Fibroblast of lung (primary cell): ENCODE data around the gene SLC44A1. TPM values are rescaled to one million over a fixed set of nuclear protein-coding genes. Genes with fewer than 3 reads are reported as not detected.
A peak's percentile ranks its signal among the peaks of the same experiment; 100 is the strongest.

ENCODE experiments used
- DNase-seq, 2 donors: peaks; one replicate each; pipeline versions ENCODE4 v3.0.0 to v3.0.0-alpha.2; 2010; ENCODE audit warnings: low read depth in 2 of 2
- H2AFZ ChIP-seq: 2 replicates; pipeline ENCODE4 v1.5.1; 2012; ENCODE audit warnings: low read length, control low read depth, inconsistent platforms
- H3K27ac ChIP-seq: 2 replicates; pipeline ENCODE4 v1.5.1; 2011; ENCODE audit warnings: low read length, control low read depth; ENCODE audit not compliant: insufficient read depth
- H3K27me3 ChIP-seq: 2 replicates; pipeline ENCODE4 v1.5.1; 2011; ENCODE audit warnings: mild to moderate bottlenecking, low read length; ENCODE audit not compliant: control insufficient read depth, insufficient read depth
- H3K36me3 ChIP-seq: 2 replicates; pipeline ENCODE4 v1.5.1; 2011; ENCODE audit warnings: low read length; ENCODE audit not compliant: control insufficient read depth, insufficient read depth
- H3K4me1 ChIP-seq: 2 replicates; pipeline ENCODE4 v1.5.1; 2011; ENCODE audit warnings: low read length; ENCODE audit not compliant: control insufficient read depth, insufficient read depth; ENCODE audit errors: extremely low read depth
- H3K4me2 ChIP-seq: 2 replicates; pipeline ENCODE4 v1.5.1; 2011; ENCODE audit warnings: low read length, control low read depth; ENCODE audit not compliant: insufficient read depth; ENCODE audit errors: extremely low read depth
- H3K4me3 ChIP-seq, 4 experiments: fragments of 200-600 bp in 1 of 4; sonication (generic) in 1 of 4; replicated peaks in 1 of 4; 2 replicates each; pipeline ENCODE4 v1.5.1; 2011 to 2016; ENCODE audit warnings: low read length in 4 of 4, low read depth in 3 of 4, mild to moderate bottlenecking in 3 of 4, control low read depth in 2 of 4, inconsistent platforms in 1 of 4, mixed read lengths in 1 of 4; ENCODE audit not compliant: insufficient read depth in 1 of 4; ENCODE audit errors: control extremely low read depth in 1 of 4
- H3K79me2 ChIP-seq: 2 replicates; pipeline ENCODE4 v1.5.1; 2012; ENCODE audit warnings: mild to moderate bottlenecking, low read length, inconsistent platforms; ENCODE audit not compliant: control insufficient read depth, insufficient read depth
- H3K9ac ChIP-seq: 2 replicates; pipeline ENCODE4 v1.5.1; 2011; ENCODE audit warnings: mild to moderate bottlenecking, low read length, control low read depth; ENCODE audit not compliant: insufficient read depth
- H3K9me3 ChIP-seq: 2 replicates; pipeline ENCODE4 v1.5.1; 2012; ENCODE audit warnings: low read depth, low read length; ENCODE audit not compliant: control insufficient read depth, insufficient read depth
- H4K20me1 ChIP-seq: 2 replicates; pipeline ENCODE4 v1.5.1; 2011; ENCODE audit warnings: low read length; ENCODE audit not compliant: control insufficient read depth, insufficient read depth; ENCODE audit errors: extremely low read depth
- EZH2 ChIP-seq: IDR thresholded peaks from 2 replicates; pipeline ENCODE4 v1.5.1; 2012; ENCODE audit warnings: low read length, control low read depth, mild to moderate bottlenecking; ENCODE audit errors: missing control alignments
- polyA plus RNA-seq, 2 donors: library from polyadenylated mRNA; depleted of rRNA in 1 of 2; stranded (reverse) in 1 of 2; unstranded in 1 of 2; fragments of >200 nt; gene quantifications; 2 replicates each; pipeline ENCODE4 v1.2.1, GENCODE V29; 2011 to 2012; ENCODE audit warnings: missing spikeins in 1 of 2
- total RNA-seq: library from RNA; depleted of rRNA; stranded (reverse); fragments of >200 nt; gene quantifications from 2 replicates; pipeline ENCODE4 v1.2.1, GENCODE V29; 2014
- TF ChIP-seq, protein P1 (sequence below), 2 donors: IDR thresholded peaks in 1 of 2; conservative IDR thresholded peaks in 1 of 2; 1 replicate in 1 of 2; 2 replicates in 1 of 2; pipeline ENCODE4 v1.5.1; 2011 to 2012; ENCODE audit warnings: low read length in 2 of 2, control low read depth in 1 of 2, inconsistent platforms in 1 of 2, low read depth in 1 of 2, mild to moderate bottlenecking in 1 of 2

SLC44A1 gene
- total and polyA plus RNA-seq, 2 donors (not counting 1 experiment from before 2014, with no cell fraction given), result 35.9 to 54.2 TPM

DNA sequence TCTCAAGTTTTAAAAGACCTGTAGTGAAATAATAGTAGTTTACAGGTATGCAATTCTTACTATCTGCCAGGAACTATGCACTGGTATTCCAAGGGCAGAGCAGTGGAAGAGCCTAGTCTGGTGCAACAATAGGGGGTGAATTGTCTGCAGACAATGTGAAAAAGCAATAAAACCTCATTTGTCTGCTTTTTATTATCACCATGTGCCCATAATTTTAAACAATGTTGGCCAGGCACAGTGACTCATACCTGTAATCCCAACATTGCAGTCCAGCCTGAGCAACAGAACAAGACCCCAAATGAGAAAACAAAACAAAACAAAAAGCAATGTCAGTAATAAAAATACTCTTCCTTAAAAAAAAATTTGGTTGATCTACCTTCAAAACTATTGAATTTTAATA is 12.2 kb upstream of the SLC44A1 start:
- no peak for TF ChIP-seq EZH2
- TF ChIP-seq, protein P1, sequence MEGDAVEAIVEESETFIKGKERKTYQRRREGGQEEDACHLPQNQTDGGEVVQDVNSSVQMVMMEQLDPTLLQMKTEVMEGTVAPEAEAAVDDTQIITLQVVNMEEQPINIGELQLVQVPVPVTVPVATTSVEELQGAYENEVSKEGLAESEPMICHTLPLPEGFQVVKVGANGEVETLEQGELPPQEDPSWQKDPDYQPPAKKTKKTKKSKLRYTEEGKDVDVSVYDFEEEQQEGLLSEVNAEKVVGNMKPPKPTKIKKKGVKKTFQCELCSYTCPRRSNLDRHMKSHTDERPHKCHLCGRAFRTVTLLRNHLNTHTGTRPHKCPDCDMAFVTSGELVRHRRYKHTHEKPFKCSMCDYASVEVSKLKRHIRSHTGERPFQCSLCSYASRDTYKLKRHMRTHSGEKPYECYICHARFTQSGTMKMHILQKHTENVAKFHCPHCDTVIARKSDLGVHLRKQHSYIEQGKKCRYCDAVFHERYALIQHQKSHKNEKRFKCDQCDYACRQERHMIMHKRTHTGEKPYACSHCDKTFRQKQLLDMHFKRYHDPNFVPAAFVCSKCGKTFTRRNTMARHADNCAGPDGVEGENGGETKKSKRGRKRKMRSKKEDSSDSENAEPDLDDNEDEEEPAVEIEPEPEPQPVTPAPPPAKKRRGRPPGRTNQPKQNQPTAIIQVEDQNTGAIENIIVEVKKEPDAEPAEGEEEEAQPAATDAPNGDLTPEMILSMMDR (conservative IDR thresholded peaks at IDR 0.05 in 1 of 2, IDR thresholded peaks at IDR 0.05 in 1 of 2; ENCODE audit: low read depth in 1 of 2, low read length in 2 of 2), result no peak
- H3K4me3 ChIP-seq, result no peak overlapping the region
- H3K9ac ChIP-seq, result no peak overlapping the region
- H3K36me3 ChIP-seq, result no peaks in the 10 kb centered on the region
- H3K79me2 ChIP-seq, result no peaks in the 10 kb centered on the region
- no peaks in the 10 kb centered on the region for H3K4me1 ChIP-seq
- H2AFZ ChIP-seq, result no peak overlapping the region
- no peaks in the 10 kb centered on the region for H3K9me3 ChIP-seq
- no peaks in the 10 kb centered on the region for H4K20me1 ChIP-seq
- no peaks in the 10 kb centered on the region for H3K27me3 ChIP-seq
- peak in 1 of 2 donors; percentile 18 for DNase-seq
- no peak overlapping the region for H3K27ac ChIP-seq
- H3K4me2 ChIP-seq, result no peak overlapping the region

DNA sequence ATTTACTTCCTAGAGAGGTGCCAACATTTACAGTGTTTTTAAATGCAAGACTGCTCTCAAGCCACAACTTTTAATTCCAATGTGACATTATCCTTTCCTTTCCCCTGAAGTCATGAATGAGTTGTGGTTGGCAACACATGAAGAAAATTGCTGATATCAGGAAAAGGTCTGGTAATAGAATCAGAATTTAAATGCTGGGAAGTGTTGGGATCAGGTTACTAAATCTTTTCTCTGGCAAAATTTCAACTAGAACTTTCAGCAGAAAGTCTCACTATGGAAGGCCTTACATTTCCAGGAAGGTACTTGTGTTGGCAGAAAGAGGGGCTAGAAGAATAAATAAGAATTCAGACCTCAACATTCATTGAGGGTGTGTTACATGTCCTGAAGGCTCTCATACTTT is 10.6 kb upstream of the SLC44A1 start:
- TF ChIP-seq EZH2, result no peak
- TF ChIP-seq, protein P1 (conservative IDR thresholded peaks at IDR 0.05 in 1 of 2, IDR thresholded peaks at IDR 0.05 in 1 of 2; ENCODE audit: low read depth in 1 of 2, low read length in 2 of 2), result no peak
- no peak overlapping the region for H3K4me3 ChIP-seq
- no peaks in the 10 kb centered on the region for H4K20me1 ChIP-seq
- no peaks in the 10 kb centered on the region for H3K4me1 ChIP-seq
- no peaks in the 10 kb centered on the region for H3K9me3 ChIP-seq
- no peaks in the 10 kb centered on the region for H3K36me3 ChIP-seq
- no peaks in the 10 kb centered on the region for H3K79me2 ChIP-seq
- no peaks in the 10 kb centered on the region for H3K27me3 ChIP-seq
- H3K27ac ChIP-seq, result no peak overlapping the region
- no peak overlapping the region for H3K4me2 ChIP-seq
- H3K9ac ChIP-seq, result no peak overlapping the region
- no peak overlapping the region for H2AFZ ChIP-seq
- DNase-seq, result peak; percentile 53 to 81

DNA sequence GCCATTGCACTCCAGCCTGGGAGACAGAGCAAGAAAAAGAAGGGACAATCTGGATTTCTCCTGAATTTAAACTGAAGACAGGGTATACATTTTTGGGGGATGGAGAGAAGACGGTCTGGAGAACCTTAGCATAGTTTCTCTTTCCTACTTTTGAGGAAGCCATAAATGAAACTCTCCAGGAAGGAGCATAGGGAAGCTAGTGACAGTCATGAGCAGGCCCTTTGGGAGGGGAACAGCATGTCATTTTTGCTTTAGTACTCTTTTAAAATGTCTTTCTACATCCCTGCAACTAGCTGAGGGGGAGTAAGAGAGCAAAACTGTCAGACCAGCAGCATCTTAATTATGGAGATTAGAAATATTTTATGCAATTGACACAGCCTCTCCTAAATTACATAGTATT is 8.2 kb upstream of the SLC44A1 start:
- Histone ChIP-seq H3K9me3 (no peaks in the 10 kb centered on the region), H3K4me3 (no peak overlapping the region), H4K20me1 (no peaks in the 10 kb centered on the region), H3K79me2 (no peaks in the 10 kb centered on the region), H3K36me3 (no peaks in the 10 kb centered on the region), H3K9ac (no peak overlapping the region), H3K4me2 (no peak overlapping the region), H3K4me1 (no peaks in the 10 kb centered on the region), H2AFZ (no peak overlapping the region), H3K27ac (no peak overlapping the region), H3K27me3 (no peaks in the 10 kb centered on the region)
- no peak for DNase-seq
- no peak for TF ChIP-seq EZH2
- TF ChIP-seq, protein P1 (conservative IDR thresholded peaks at IDR 0.05 in 1 of 2, IDR thresholded peaks at IDR 0.05 in 1 of 2; ENCODE audit: low read depth in 1 of 2, low read length in 2 of 2), result no peak
